HepG2 (cell line): ENCODE data around the gene MAPKAPK3. TPM values are rescaled to one million over a fixed set of nuclear protein-coding genes. Genes with fewer than 3 reads are reported as not detected.

Experiments
- BCLAF1 ChIP-seq: fragments of 450-650 bp; IDR thresholded peaks from 2 replicates; pipeline ENCODE4 v1.6.1; 2017; ENCODE audit warnings: mild to moderate bottlenecking
- GATA4 ChIP-seq: sonication (generic); IDR thresholded peaks from 2 replicates; pipeline ENCODE4 v1.6.1; 2016; ENCODE audit warnings: antibody characterized with exemption, low read depth, borderline replicate concordance
- HBP1 ChIP-seq: IDR thresholded peaks from 2 replicates; pipeline ENCODE4 v1.6.1; 2016; ENCODE audit warnings: low read depth, control low read depth
- JUN ChIP-seq: sonication (generic); formaldehyde crosslinking; IDR thresholded peaks from 2 replicates; pipeline ENCODE4 v1.4.0; 2020; ENCODE audit warnings: mild to moderate bottlenecking, missing genetic modification reagents
- KAT2B ChIP-seq: fragments of 150-350 bp; IDR thresholded peaks from 2 replicates; pipeline ENCODE4 v1.6.1; 2014; ENCODE audit warnings: low read depth, low read length, borderline replicate concordance
- KAT7 ChIP-seq: IDR thresholded peaks from 2 replicates; pipeline ENCODE4 v1.6.1; 2018; ENCODE audit warnings: borderline replicate concordance, missing compliant biosample characterization
- MBD4 ChIP-seq: IDR thresholded peaks from 2 replicates; pipeline ENCODE4 v1.6.1; 2012; ENCODE audit warnings: low read length, inconsistent platforms, borderline replicate concordance
- NPAS2 ChIP-seq: sonication (generic); formaldehyde crosslinking; IDR thresholded peaks from 2 replicates; pipeline ENCODE4 v1.8.0; 2022; ENCODE audit warnings: mild to moderate bottlenecking, missing genetic modification reagents, borderline replicate concordance
- NR0B2 ChIP-seq: sonication (generic); formaldehyde crosslinking; IDR thresholded peaks from 2 replicates; pipeline ENCODE4 v1.4.0; 2020; ENCODE audit warnings: mild to moderate bottlenecking, missing genetic modification reagents
- PAXIP1 ChIP-seq: sonication (generic); formaldehyde crosslinking; conservative IDR thresholded peaks from 2 replicates; pipeline ENCODE4 v1.4.0; 2020; ENCODE audit warnings: mild to moderate bottlenecking, missing genetic modification reagents, moderate library complexity
- PHF21A ChIP-seq: sonication (generic); formaldehyde crosslinking; IDR thresholded peaks from 2 replicates; pipeline ENCODE4 v1.5.0; 2020; ENCODE audit warnings: mild to moderate bottlenecking, missing genetic modification reagents
- POGZ ChIP-seq: sonication (generic); formaldehyde crosslinking; IDR thresholded peaks from 2 replicates; pipeline ENCODE4 v1.4.0; 2020; ENCODE audit warnings: mild to moderate bottlenecking, missing genetic modification reagents
- RBM39 ChIP-seq: fragments of 200-400 bp; formaldehyde crosslinking; IDR thresholded peaks from one replicate; pipeline ENCODE4 v1.6.1; 2018; ENCODE audit warnings: antibody characterized with exemption, mild to moderate bottlenecking, low read depth, low read length; ENCODE audit not compliant: poor library complexity, severe bottlenecking
- REST ChIP-seq, 2 experiments: IDR thresholded peaks; 2 replicates each; pipeline ENCODE4 v1.6.1; 2011 to 2012; ENCODE audit warnings: low read length in 2 of 2, borderline replicate concordance in 1 of 2, low read depth in 1 of 2, mild to moderate bottlenecking in 1 of 2, moderate library complexity in 1 of 2
- ZNF224 ChIP-seq: sonication (generic); formaldehyde crosslinking; IDR thresholded peaks from 2 replicates; pipeline ENCODE4 v1.5.0; 2020; ENCODE audit warnings: mild to moderate bottlenecking, missing genetic modification reagents
- ZNF605 ChIP-seq: sonication (generic); formaldehyde crosslinking; IDR thresholded peaks from 2 replicates; pipeline ENCODE4 v1.8.0; 2022; ENCODE audit warnings: mild to moderate bottlenecking, missing genetic modification reagents
- polyA plus RNA-seq, 8 experiments: library from polyadenylated mRNA; depleted of rRNA in 3 of 8; stranded (reverse) in 7 of 8; unstranded in 1 of 8; fragments of >200 nt; fragmentation: Illumina TruSeq in 4 of 8; extraction: Trizol in 4 of 8; gene quantifications; 2 replicates each; pipeline versions ENCODE4 v1.2.1 to v1.2.3, GENCODE V29; 2011 to 2016; ENCODE audit warnings: low read depth in 4 of 8, missing spikeins in 1 of 8, mixed read lengths in 1 of 8; ENCODE audit not compliant: insufficient read depth in 1 of 8
- total RNA-seq, 5 experiments: library from RNA; depleted of rRNA; stranded (reverse); fragments of >200 nt; fragmentation: Illumina TruSeq; extraction: Trizol; gene quantifications; 2 replicates each; pipeline ENCODE4 v1.2.3, GENCODE V29; 2016; ENCODE audit warnings: low read depth in 1 of 5

Gene MAPKAPK3
- total and polyA plus RNA-seq, 2 of the 13 experiments (the other 11 are each of a cell fraction or from before 2014, with no cell fraction given) = 39.9 to 41.2 TPM

- TF ChIP-seq PAXIP1 (CRISPR knock-in tag) = peak; percentile 66
- no peak for TF ChIP-seq BCLAF1
- peak; percentile 81 for TF ChIP-seq ZNF605 (CRISPR knock-in tag)
- peak; percentile 63 for TF ChIP-seq RBM39
- no peak for TF ChIP-seq MBD4
- TF ChIP-seq JUN (CRISPR knock-in tag) = 0 out of 2 replicates have a peak, but pooled peaks have one; percentile 24
- TF ChIP-seq NPAS2 = no peak
- no peak for TF ChIP-seq REST (IDR thresholded peaks at IDR 0.05; ENCODE audit: borderline replicate concordance in 1 of 2, low read depth in 1 of 2, low read length in 2 of 2)
- TF ChIP-seq KAT2B = no peak
- TF ChIP-seq NR0B2 = peak; percentile 65; the same call in 1 of the 2 replicates
- TF ChIP-seq KAT7 (CRISPR knock-in tag) = no peak
- peak; percentile 85; the same call in 1 of the 2 replicates for TF ChIP-seq HBP1
- TF ChIP-seq PHF21A (CRISPR knock-in tag) = no peak; the same call in 1 of the 2 replicates
- TF ChIP-seq ZNF224 (CRISPR knock-in tag) = peak; percentile 87; the same call in 1 of the 2 replicates
- no peak; the same call in 1 of the 2 replicates for TF ChIP-seq GATA4
- TF ChIP-seq POGZ (CRISPR knock-in tag) = peak; percentile 92
Observed at GRCh38 chr3:50568947-50569749, 47.8 kb upstream of the MAPKAPK3 start, which contains the start of gene HEMK1 (continued).
